Bronchial epithelial cell (primary cell): ENCODE results near the gene CTSL. TPM values are rescaled to one million over a fixed set of nuclear protein-coding genes. Genes with fewer than 3 reads are reported as not detected.

ENCODE experiments used
- DNase-seq: peaks from one replicate; pipeline ENCODE4 v3.0.0-alpha.2; 2010; ENCODE audit warnings: low read depth
- FAIRE-seq: peaks from 2 replicates; lab custom pipeline; 2011; peaks lifted over from hg19 to GRCh38; lab: Jason Lieb, UNC
- H3K27me3 ChIP-seq: 2 replicates; pipeline ENCODE4 v1.5.1; 2011; ENCODE audit warnings: low read length; ENCODE audit not compliant: control insufficient read depth, insufficient read depth
- H3K36me3 ChIP-seq: 2 replicates; pipeline ENCODE4 v1.5.1; 2011; ENCODE audit warnings: low read length; ENCODE audit not compliant: control insufficient read depth, insufficient read depth
- H3K4me3 ChIP-seq: 2 replicates; pipeline ENCODE4 v1.5.1; 2011; ENCODE audit warnings: mild to moderate bottlenecking, low read depth, low read length, control low read depth
- total RNA-seq: library from RNA; depleted of rRNA; stranded (reverse); fragments of >200 nt; gene quantifications from 2 replicates; pipeline ENCODE4 v1.2.1, GENCODE V29; 2014
- TF ChIP-seq, protein P1 (sequence below): IDR thresholded peaks from 2 replicates; pipeline ENCODE4 v1.5.1; 2011; ENCODE audit warnings: mild to moderate bottlenecking, moderate library complexity, low read length, control low read depth, inconsistent platforms; ENCODE audit not compliant: insufficient read depth, severe bottlenecking

The CTSL gene
- total RNA-seq, 1 donor from 2014 or later, result 107 TPM

DNA sequence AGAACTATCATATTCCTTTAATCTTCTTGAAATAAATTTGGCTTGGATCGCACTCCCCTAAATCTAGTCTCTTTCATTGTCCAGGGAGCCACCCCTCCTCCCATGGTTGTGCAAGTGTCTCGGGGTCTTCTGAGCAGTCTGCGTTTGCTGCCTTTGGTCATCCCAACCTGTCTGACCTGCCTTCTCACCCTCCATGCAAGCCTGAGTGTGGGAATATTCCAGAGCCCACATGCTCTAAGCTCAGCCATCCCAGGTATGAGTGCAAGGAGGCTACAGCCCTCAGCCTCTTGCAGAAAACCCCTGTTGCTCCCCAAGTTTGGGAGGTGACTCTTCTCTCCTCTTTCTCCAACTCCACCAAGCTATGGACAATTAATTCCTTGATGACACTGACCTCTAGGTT, 7.7 kb upstream of the CTSL start:
- FAIRE-seq, result no peak
- H3K4me3 ChIP-seq, result no peak overlapping the region
- no peak for DNase-seq
- TF ChIP-seq, protein P1, sequence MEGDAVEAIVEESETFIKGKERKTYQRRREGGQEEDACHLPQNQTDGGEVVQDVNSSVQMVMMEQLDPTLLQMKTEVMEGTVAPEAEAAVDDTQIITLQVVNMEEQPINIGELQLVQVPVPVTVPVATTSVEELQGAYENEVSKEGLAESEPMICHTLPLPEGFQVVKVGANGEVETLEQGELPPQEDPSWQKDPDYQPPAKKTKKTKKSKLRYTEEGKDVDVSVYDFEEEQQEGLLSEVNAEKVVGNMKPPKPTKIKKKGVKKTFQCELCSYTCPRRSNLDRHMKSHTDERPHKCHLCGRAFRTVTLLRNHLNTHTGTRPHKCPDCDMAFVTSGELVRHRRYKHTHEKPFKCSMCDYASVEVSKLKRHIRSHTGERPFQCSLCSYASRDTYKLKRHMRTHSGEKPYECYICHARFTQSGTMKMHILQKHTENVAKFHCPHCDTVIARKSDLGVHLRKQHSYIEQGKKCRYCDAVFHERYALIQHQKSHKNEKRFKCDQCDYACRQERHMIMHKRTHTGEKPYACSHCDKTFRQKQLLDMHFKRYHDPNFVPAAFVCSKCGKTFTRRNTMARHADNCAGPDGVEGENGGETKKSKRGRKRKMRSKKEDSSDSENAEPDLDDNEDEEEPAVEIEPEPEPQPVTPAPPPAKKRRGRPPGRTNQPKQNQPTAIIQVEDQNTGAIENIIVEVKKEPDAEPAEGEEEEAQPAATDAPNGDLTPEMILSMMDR, result no peak
- no peaks in the 10 kb centered on the region for H3K36me3 ChIP-seq
- H3K27me3 ChIP-seq, result no peaks in the 10 kb centered on the region

GRCh38 chr9:87718852-87719612, 6.9 kb upstream of the CTSL start:
- TF ChIP-seq, protein P1, result no peak
- no peak for DNase-seq
- peak; percentile 99 for FAIRE-seq

DNA sequence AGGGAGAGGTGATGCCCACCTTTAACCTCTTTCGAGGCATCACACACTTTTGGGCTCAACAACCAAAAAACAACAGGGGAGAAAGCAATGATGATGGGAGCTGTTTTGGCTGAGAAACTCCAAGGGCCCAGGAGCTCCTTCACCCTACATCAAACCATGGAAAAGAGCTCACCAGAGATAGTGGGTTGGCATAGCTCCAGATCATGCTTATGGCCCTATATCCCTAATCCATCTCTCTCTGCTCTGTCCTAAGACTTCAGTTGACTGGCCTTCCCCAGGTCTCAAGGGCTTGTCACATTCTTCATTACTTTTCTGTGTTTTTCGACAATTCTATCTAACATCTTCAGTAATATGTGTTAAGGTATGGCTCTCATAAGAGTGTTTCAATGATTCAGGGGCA, 5.7 kb upstream of the CTSL start:
- H3K36me3 ChIP-seq, result no peaks in the 10 kb centered on the region
- no peaks in the 10 kb centered on the region for H3K27me3 ChIP-seq
- H3K4me3 ChIP-seq, result no peak overlapping the region
- FAIRE-seq, result no peak
- TF ChIP-seq, protein P1, result no peak
- DNase-seq, result no peak

More at GRCh38 chr9:87718852-87719612, 6.9 kb upstream of the CTSL start:
- Histone ChIP-seq H3K36me3 (no peaks in the 10 kb centered on the region), H3K27me3 (no peaks in the 10 kb centered on the region), H3K4me3 (no peak overlapping the region)

GRCh38 chr9:87722393-87723088, 3.4 kb upstream of the CTSL start:
- H3K4me3 ChIP-seq, result no peak overlapping the region
- no peaks in the 10 kb centered on the region for H3K36me3 ChIP-seq
- H3K27me3 ChIP-seq, result no peaks in the 10 kb centered on the region
- DNase-seq (no peak), FAIRE-seq (no peak)
- TF ChIP-seq, protein P1, result no peak

DNA sequence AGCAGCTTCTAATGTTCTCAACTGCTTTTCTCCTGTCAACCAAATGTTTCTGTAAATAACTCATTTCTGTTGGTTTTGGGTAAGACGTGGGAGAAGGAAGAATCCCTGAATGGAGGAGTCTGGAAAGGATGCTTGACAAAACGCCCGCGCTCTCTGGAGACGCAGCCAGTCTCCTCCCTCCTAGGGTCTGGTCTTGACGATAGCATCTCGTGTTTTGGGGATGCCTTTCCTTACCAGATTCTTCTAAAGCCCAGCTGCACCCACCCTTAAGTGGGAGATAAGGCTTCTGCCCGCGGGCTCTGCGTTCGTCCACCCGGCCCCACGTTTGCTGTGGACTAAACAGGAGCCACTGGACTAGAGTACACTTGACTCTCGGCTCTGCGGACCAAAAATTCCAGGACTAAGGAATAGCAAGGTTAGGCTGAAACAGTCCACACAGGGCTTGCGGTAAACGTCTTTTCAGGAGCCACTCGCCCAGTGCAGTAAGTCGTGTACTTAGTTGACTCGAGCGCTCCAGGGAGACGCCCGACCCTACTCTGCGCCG, 491 bp upstream of the CTSL start:
- H3K4me3 ChIP-seq, result peak overlapping the region; percentile 62
- TF ChIP-seq, protein P1, result no peak
- peaks cover 2% of the 10 kb centered on the region for H3K36me3 ChIP-seq
- H3K27me3 ChIP-seq, result no peaks in the 10 kb centered on the region
- no peak for DNase-seq
- no peak for FAIRE-seq
